ENCODE data around the gene ZC3H8. TPM values are rescaled to one million over a fixed set of nuclear protein-coding genes. Genes with fewer than 3 reads are reported as not detected.

ZC3H8 gene
- total and polyA plus RNA-seq, 2 donors (not counting 1 experiment from before 2014, with no cell fraction given), result 5.5 to 26.0 TPM

GRCh38 chr2:112185131-112185530 lies 69.7 kb downstream of the ZC3H8 start:
- H3K9me3 Mint-ChIP-seq (ENCODE audit: insufficient read depth), result peaks cover 3% of the 10 kb centered on the region
- peaks cover 13% of the 10 kb centered on the region for H3K27me3 Mint-ChIP-seq
- Histone ChIP-seq H3K4me2 (replicated peaks; ENCODE audit: low read depth, low read length, poor library complexity, severe bottlenecking) (no peak overlapping the region), H3K36me3 (replicated peaks in 1 of 2; ENCODE audit: control extremely low read depth in 1 of 2, control insufficient read depth in 1 of 2, extremely low read depth in 1 of 2, insufficient read depth in 2 of 2, low read length in 1 of 2) (no peaks in the 10 kb centered on the region), H3K27ac (ENCODE audit: low read length in 2 of 2) (no peak overlapping the region), H3K4me1 (ENCODE audit: control insufficient read depth in 2 of 2, insufficient read depth in 2 of 2, low read length in 2 of 2) (peaks cover 15 to 20% of the 10 kb centered on the region in 2 donors), H3K27me3 (replicated peaks in 1 of 4; ENCODE audit: control extremely low read depth in 1 of 4, control insufficient read depth in 3 of 4, insufficient read depth in 4 of 4, low read length in 3 of 4) (peaks cover 0 to 17% (median 2%) of the 10 kb centered on the region in 4 experiments), H4K20me1 (ENCODE audit: control insufficient read depth, insufficient read depth, low read length, poor library complexity, severe bottlenecking) (no peaks in the 10 kb centered on the region), H3K9me3 (ENCODE audit: control extremely low read depth in 1 of 3, control insufficient read depth in 2 of 3, insufficient read depth in 1 of 3, low read length in 2 of 3) (peaks cover 0 to 11% (median 0%) of the 10 kb centered on the region in 3 donors), H3K9ac (ENCODE audit: low read length) (no peak overlapping the region), H3K4me3 (ENCODE audit: control extremely low read depth in 1 of 5, extremely low read depth in 1 of 5, insufficient read depth in 1 of 5, low read depth in 2 of 5, low read length in 4 of 5) (no peak overlapping the region), H3K79me2 (ENCODE audit: control insufficient read depth, insufficient read depth, low read length) (no peaks in the 10 kb centered on the region), H2AFZ (ENCODE audit: insufficient read depth, low read depth, low read length, poor library complexity, severe bottlenecking) (no peak overlapping the region)
- ChIA-PET CTCF (no interaction called here), POLR2A (no interaction called here)
- intact Hi-C loops (cut with micrococcal nuclease), result no loop called here
- H3K27ac Mint-ChIP-seq, result no peak overlapping the region
- WGBS (ENCODE audit: insufficient coverage), result 98% methylated on average over 6 of the region's 9 CpGs
- peaks cover 27% of the 10 kb centered on the region for H3K4me1 Mint-ChIP-seq
- DNase-seq, result no peak
- no peak for TF ChIP-seq EZH2 (IDR thresholded peaks at IDR 0.05; ENCODE audit: borderline replicate concordance, insufficient read depth, low read depth, low read length, poor library complexity, severe bottlenecking)
- no peak for TF ChIP-seq CTCF (IDR thresholded peaks at IDR 0.05)
- no peak for ATAC-seq (ENCODE audit: low read depth)
- no peak overlapping the region for H3K4me3 Mint-ChIP-seq

GRCh38 chr2:112184121-112184520 lies 70.7 kb downstream of the ZC3H8 start:
- peaks cover 0 to 20% (median 5%) of the 10 kb centered on the region in 4 experiments for H3K27me3 ChIP-seq (replicated peaks in 1 of 4; ENCODE audit: control extremely low read depth in 1 of 4, control insufficient read depth in 3 of 4, insufficient read depth in 4 of 4, low read length in 3 of 4)
- no peak overlapping the region for H3K27ac ChIP-seq (ENCODE audit: low read length in 2 of 2)
- Mint-ChIP-seq H3K9me3 (ENCODE audit: insufficient read depth) (peaks cover 5% of the 10 kb centered on the region), H3K27me3 (peaks cover 23% of the 10 kb centered on the region), H3K27ac (no peak overlapping the region), H3K4me3 (no peak overlapping the region), H3K4me1 (peaks cover 25% of the 10 kb centered on the region)
- WGBS (ENCODE audit: insufficient coverage), result 97% methylated on average over 3 of the region's 8 CpGs
- intact Hi-C loops (cut with micrococcal nuclease), result no loop called here
- no peaks in the 10 kb centered on the region for H3K79me2 ChIP-seq (ENCODE audit: control insufficient read depth, insufficient read depth, low read length)
- H3K36me3 ChIP-seq (replicated peaks in 1 of 2; ENCODE audit: control extremely low read depth in 1 of 2, control insufficient read depth in 1 of 2, extremely low read depth in 1 of 2, insufficient read depth in 2 of 2, low read length in 1 of 2), result no peaks in the 10 kb centered on the region
- no peak overlapping the region for H3K4me3 ChIP-seq (ENCODE audit: control extremely low read depth in 1 of 5, extremely low read depth in 1 of 5, insufficient read depth in 1 of 5, low read depth in 2 of 5, low read length in 4 of 5)
- ChIA-PET POLR2A (no interaction called here), CTCF (no interaction called here)
- TF ChIP-seq EZH2 (IDR thresholded peaks at IDR 0.05; ENCODE audit: borderline replicate concordance, insufficient read depth, low read depth, low read length, poor library complexity, severe bottlenecking) (no peak), CTCF (IDR thresholded peaks at IDR 0.05) (no peak)
- ATAC-seq (ENCODE audit: low read depth) (no peak), DNase-seq (no peak)
- no peak overlapping the region for H3K9ac ChIP-seq (ENCODE audit: low read length)
- H3K4me1 ChIP-seq (ENCODE audit: control insufficient read depth in 2 of 2, insufficient read depth in 2 of 2, low read length in 2 of 2), result peaks cover 15 to 20% of the 10 kb centered on the region in 2 donors
- no peak overlapping the region for H2AFZ ChIP-seq (ENCODE audit: insufficient read depth, low read depth, low read length, poor library complexity, severe bottlenecking)
- H3K9me3 ChIP-seq (ENCODE audit: control extremely low read depth in 1 of 3, control insufficient read depth in 2 of 3, insufficient read depth in 1 of 3, low read length in 2 of 3), result peaks cover 0 to 11% (median 0%) of the 10 kb centered on the region in 3 donors
- no peaks in the 10 kb centered on the region for H4K20me1 ChIP-seq (ENCODE audit: control insufficient read depth, insufficient read depth, low read length, poor library complexity, severe bottlenecking)
- no peak overlapping the region for H3K4me2 ChIP-seq (replicated peaks; ENCODE audit: low read depth, low read length, poor library complexity, severe bottlenecking)

Measured in B cell (primary cell).